Right lobe of liver (tissue), 4 donors: ENCODE measurements around the gene IFT27.
A peak's percentile ranks its signal among the peaks of the same experiment; 100 is the strongest.

ENCODE experiments used
- POLR2A ChIP-seq: fragments of 450-650 bp; IDR thresholded peaks from one replicate; pipeline ENCODE4 v1.6.1; 2017; ENCODE audit warnings: antibody characterized with exemption, mild to moderate bottlenecking
- TF ChIP-seq, protein P1 (sequence below), 4 donors: fragments of 200-600 bp in 3 of 4; fragments of 450-650 bp in 1 of 4; IDR thresholded peaks; one replicate each; pipeline versions ENCODE4 v1.5.1 to v1.8.0; 2016 to 2022; ENCODE audit warnings: antibody characterized with exemption in 4 of 4, mild to moderate bottlenecking in 2 of 4
- donor health status: DM: no; HTN: no; CAD: no.
- donor health status: DM: no; HTN: no; CAD: no.
- donor health status: DM: no; HTN: yes; CAD: no.

DNA sequence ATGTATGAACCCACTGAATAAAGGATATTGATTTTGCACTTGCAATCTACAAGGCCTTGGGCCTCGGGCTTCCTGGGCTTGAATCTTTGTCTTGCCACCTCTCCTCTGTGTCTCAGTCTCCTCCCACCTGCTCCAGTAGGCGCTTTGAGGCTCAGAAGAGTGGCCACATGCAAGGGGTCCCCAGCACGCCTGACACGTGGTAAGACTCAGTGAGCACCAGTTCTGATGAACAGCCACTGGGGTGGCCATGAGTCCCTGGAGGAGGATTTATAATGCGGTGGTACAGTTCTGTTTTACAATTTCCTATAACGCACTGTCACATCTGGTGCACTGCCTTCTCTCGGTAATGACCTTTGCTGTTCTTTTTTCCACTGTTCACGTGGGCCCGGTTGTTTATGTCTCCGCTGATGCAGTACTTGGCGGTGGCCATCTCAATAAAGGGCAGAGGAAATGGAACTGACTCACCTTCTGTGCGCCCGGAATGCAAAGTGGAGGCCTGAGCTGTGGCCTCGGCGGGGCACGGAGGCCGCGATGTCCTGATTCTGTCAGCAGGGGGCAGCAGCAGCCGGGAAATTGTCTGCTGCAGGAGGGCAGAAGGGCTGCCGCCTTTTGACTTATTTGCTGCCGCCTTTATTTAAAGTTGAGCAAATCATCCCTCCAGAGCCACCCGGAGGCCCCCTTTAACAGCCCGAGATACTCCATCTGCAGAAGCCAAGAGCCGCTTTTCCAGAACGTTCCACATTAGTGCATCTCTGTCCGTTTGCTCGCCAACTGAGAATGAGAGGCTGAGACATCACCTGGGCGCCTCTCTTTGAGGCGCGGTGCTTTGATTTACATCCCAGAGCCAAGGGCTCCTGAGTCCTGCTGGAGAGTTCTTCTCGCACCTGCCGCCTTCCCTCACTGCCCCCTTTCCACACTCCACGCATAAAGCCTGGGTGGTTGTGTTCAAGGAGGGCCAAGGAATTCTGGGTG lies 6.0 kb upstream of the IFT27 start:
- TF ChIP-seq, protein P1, sequence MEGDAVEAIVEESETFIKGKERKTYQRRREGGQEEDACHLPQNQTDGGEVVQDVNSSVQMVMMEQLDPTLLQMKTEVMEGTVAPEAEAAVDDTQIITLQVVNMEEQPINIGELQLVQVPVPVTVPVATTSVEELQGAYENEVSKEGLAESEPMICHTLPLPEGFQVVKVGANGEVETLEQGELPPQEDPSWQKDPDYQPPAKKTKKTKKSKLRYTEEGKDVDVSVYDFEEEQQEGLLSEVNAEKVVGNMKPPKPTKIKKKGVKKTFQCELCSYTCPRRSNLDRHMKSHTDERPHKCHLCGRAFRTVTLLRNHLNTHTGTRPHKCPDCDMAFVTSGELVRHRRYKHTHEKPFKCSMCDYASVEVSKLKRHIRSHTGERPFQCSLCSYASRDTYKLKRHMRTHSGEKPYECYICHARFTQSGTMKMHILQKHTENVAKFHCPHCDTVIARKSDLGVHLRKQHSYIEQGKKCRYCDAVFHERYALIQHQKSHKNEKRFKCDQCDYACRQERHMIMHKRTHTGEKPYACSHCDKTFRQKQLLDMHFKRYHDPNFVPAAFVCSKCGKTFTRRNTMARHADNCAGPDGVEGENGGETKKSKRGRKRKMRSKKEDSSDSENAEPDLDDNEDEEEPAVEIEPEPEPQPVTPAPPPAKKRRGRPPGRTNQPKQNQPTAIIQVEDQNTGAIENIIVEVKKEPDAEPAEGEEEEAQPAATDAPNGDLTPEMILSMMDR (IDR thresholded peaks at IDR 0.05) = peak; percentile 86 to 95 (median 91)
- TF ChIP-seq POLR2A = no peak
